Activated naive CD4-positive, alpha-beta T cell treated with Interleukin-2 at 50 U/mL for 16 hours (primary cell): Measurements from ENCODE around the gene RNF152.
"Not testable (repeated sequence)": the region's sequence is repeated elsewhere in the genome, so short reads cannot be mapped to it uniquely, and the experiment has no call there.

Experiments
- DNase-seq: peaks from one replicate; pipeline ENCODE4 v3.0.0-alpha.2; 2020

RNF152 gene

GRCh38 chr18:61815885-61816470 lies 76.8 kb downstream of the RNF152 start:
- DNase-seq: no peak

- no peak for DNase-seq
These were observed 84.5 kb downstream of the RNF152 start for GRCh38 chr18:61808286-61808685.

GRCh38 chr18:61803393-61803792 lies 89.4 kb downstream of the RNF152 start:
- DNase-seq: no peak

GRCh38 chr18:61797696-61798590 lies 94.9 kb downstream of the RNF152 start:
- DNase-seq: no peak

- no peak for DNase-seq
These were observed 101.8 kb downstream of the RNF152 start for GRCh38 chr18:61791031-61791430.

- not testable (repeated sequence) for DNase-seq
These were observed 105.7 kb downstream of the RNF152 start for GRCh38 chr18:61787011-61787670.

GRCh38 chr18:61785588-61785987 lies 107.2 kb downstream of the RNF152 start:
- no peak for DNase-seq

- DNase-seq: no peak
These were observed 108.0 kb downstream of the RNF152 start for GRCh38 chr18:61784834-61785233.

- no peak for DNase-seq
These were observed 110.3 kb downstream of the RNF152 start for GRCh38 chr18:61782545-61782944.

GRCh38 chr18:61776201-61776600 lies 116.6 kb downstream of the RNF152 start:
- not testable (repeated sequence) for DNase-seq

GRCh38 chr18:61774846-61775245 lies 118.0 kb downstream of the RNF152 start:
- no peak for DNase-seq

GRCh38 chr18:61772293-61772848 lies 120.4 kb downstream of the RNF152 start:
- no peak for DNase-seq

- DNase-seq: no peak
These were observed 120.9 kb downstream of the RNF152 start for GRCh38 chr18:61771861-61772260.

- DNase-seq: no peak
These were observed 122.5 kb downstream of the RNF152 start for GRCh38 chr18:61770279-61770678.

GRCh38 chr18:61766266-61766884 lies 126.4 kb downstream of the RNF152 start:
- DNase-seq: no peak

GRCh38 chr18:61765097-61765496 lies 127.7 kb downstream of the RNF152 start:
- no peak for DNase-seq

GRCh38 chr18:61764381-61764780 lies 128.4 kb downstream of the RNF152 start:
- no peak for DNase-seq

GRCh38 chr18:61761875-61762274 lies 130.9 kb downstream of the RNF152 start:
- no peak for DNase-seq
